Measurements from ENCODE around the gene TNIK. TPM values are rescaled to one million over a fixed set of nuclear protein-coding genes. Genes with fewer than 3 reads are reported as not detected.

Gene TNIK
- total RNA-seq, 3 donors from 2014 or later = 7.4 to 17.6 (median 10.2) TPM

DNA sequence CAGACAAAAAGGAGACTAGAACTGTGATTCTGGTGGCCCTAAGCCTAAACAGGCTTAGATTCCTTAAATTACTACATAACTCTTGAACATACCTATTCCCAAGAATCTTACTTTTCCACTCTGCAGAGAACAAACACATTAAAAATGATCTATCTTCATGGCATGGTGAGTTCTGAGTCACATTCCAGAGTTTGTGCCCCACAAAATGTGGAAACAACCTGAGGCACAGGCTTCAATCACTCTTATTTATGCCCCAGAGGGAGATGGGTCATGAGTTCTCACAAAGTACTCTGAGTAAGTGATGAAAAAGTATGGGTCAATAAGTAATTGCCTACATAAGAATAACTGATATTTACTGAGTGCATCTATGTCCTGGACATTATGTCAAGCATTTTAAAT is 296.1 kb downstream of the TNIK start:
- Histone ChIP-seq H3K9me3 (peaks cover 5 to 8% of the 10 kb centered on the region in 2 donors), H3K27ac (no peak overlapping the region), H3K27me3 (no peaks in the 10 kb centered on the region), H3K4me3 (no peak overlapping the region), H3K4me1 (no peaks in the 10 kb centered on the region), H3K36me3 (no peaks in the 10 kb centered on the region)
- DNase-seq (ENCODE audit: low spot score in 2 of 2) = no peak
- intact Hi-C loops (cut with DNase I; ENCODE audit: low total_unique reads) = no loop called here
- TF ChIP-seq POLR2A (IDR thresholded peaks at IDR 0.05) (no peak), POLR2AphosphoS5 (IDR thresholded peaks at IDR 0.05) (no peak)
- TF ChIP-seq, protein P1, sequence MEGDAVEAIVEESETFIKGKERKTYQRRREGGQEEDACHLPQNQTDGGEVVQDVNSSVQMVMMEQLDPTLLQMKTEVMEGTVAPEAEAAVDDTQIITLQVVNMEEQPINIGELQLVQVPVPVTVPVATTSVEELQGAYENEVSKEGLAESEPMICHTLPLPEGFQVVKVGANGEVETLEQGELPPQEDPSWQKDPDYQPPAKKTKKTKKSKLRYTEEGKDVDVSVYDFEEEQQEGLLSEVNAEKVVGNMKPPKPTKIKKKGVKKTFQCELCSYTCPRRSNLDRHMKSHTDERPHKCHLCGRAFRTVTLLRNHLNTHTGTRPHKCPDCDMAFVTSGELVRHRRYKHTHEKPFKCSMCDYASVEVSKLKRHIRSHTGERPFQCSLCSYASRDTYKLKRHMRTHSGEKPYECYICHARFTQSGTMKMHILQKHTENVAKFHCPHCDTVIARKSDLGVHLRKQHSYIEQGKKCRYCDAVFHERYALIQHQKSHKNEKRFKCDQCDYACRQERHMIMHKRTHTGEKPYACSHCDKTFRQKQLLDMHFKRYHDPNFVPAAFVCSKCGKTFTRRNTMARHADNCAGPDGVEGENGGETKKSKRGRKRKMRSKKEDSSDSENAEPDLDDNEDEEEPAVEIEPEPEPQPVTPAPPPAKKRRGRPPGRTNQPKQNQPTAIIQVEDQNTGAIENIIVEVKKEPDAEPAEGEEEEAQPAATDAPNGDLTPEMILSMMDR (IDR thresholded peaks at IDR 0.05) = no peak

DNA sequence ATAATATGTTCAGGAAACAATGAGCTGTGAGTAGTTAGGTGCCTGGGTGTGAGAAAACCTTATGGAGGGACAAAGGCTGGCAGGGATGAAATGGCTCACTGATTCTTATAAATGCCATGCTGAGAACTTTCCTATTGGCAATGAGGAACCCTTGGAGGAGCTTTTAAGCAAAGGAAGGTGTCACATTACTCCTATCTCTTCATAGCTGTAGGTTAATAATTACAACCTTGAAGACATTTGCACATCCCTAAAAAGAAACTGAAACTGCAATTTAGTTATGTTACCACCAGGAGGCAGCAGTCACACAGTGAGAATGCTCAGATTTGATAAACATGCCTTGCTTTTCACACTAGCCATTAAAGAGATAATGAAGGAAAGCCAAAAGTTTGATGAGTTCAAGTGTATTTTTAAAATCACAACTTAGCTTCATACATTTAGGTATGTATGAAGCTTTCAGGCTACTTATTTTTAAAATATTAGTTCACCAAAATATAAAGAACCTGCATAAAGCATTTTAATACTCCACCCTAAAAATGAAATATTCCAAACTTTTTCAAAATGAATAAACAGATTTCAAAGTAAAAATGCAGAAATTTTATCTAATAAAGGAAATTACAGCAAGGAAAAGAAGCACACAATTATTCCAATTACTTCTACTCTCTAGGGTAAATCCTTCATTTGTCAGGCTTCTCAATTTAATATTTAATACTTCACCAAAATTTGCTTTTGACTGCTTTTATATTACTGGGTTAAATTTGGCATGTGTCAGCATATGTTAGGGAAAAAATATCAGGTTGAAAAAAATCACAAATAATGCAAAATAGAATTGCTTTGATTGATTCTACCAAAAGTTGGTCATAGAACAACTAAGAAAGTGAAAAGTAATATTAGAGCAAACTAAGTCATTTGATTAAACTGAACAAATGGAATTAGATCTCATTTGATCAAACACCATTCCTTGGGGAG is 296.8 kb downstream of the TNIK start:
- TF ChIP-seq, protein P1 (IDR thresholded peaks at IDR 0.05) = peak in 1 of 3 donors; percentile 24
- TF ChIP-seq POLR2AphosphoS5 (IDR thresholded peaks at IDR 0.05) (no peak), POLR2A (IDR thresholded peaks at IDR 0.05) (no peak)
- peaks cover 5 to 8% of the 10 kb centered on the region in 2 donors for H3K9me3 ChIP-seq
- H3K27ac ChIP-seq = no peak overlapping the region
- intact Hi-C loops (cut with DNase I; ENCODE audit: low total_unique reads) = no loop called here
- H3K4me1 ChIP-seq = no peaks in the 10 kb centered on the region
- H3K27me3 ChIP-seq = no peaks in the 10 kb centered on the region
- DNase-seq (ENCODE audit: low spot score in 2 of 2) = no peak
- H3K36me3 ChIP-seq = no peaks in the 10 kb centered on the region
- H3K4me3 ChIP-seq = no peak overlapping the region

DNA sequence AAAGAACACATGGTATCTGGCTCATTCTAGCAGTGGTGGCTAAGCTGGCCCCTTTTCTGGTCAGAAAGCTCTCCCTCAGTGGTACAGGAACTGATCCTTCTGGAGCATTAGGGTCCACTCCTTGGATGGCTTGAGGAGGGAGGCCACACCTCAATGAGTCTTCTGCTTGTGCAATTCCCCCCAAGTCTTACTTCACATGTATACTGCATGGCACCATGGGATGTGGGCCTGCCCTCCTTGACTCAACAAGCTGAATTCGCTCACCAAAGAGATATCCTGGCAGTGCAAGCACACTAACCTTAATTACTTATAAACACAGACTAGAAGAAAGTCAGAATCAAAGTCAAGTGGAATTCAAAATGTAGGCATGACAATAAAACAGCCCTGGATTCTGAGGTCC is 299.9 kb downstream of the TNIK start:
- Histone ChIP-seq H3K27me3 (no peaks in the 10 kb centered on the region), H3K27ac (no peak overlapping the region), H3K4me3 (no peak overlapping the region), H3K4me1 (no peaks in the 10 kb centered on the region), H3K36me3 (no peaks in the 10 kb centered on the region), H3K9me3 (peaks cover 5 to 8% of the 10 kb centered on the region in 2 donors)
- DNase-seq (ENCODE audit: low spot score in 2 of 2) = no peak
- TF ChIP-seq, protein P1 (IDR thresholded peaks at IDR 0.05) = no peak
- intact Hi-C loops (cut with DNase I; ENCODE audit: low total_unique reads) = no loop called here

DNA sequence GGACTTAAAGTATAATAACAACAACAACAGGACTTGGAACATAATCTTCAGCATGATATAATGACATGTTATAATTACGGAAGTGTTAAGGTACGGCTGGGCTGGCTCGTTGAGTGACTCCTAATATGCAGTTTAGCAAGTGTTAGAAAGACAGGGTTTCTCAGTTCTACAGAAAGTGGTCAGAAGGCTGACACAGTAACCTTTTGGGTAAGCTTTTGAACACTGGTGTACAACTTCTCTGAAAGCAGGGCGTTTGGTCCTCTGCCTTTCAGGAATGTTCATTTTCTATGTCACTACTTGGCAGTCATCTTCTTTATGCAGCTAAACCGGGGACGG is 300.4 kb downstream of the TNIK start:
- H3K9me3 ChIP-seq = peaks cover 5 to 8% of the 10 kb centered on the region in 2 donors
- no peaks in the 10 kb centered on the region for H3K4me1 ChIP-seq
- no peaks in the 10 kb centered on the region for H3K27me3 ChIP-seq
- no peak overlapping the region for H3K27ac ChIP-seq
- no peak overlapping the region for H3K4me3 ChIP-seq
- no peaks in the 10 kb centered on the region for H3K36me3 ChIP-seq
- intact Hi-C loops (cut with DNase I; ENCODE audit: low total_unique reads) = no loop called here
- TF ChIP-seq, protein P1 (IDR thresholded peaks at IDR 0.05) = no peak
- TF ChIP-seq POLR2AphosphoS5 (IDR thresholded peaks at IDR 0.05) (no peak), POLR2A (IDR thresholded peaks at IDR 0.05) (no peak)
- no peak for DNase-seq (ENCODE audit: low spot score in 2 of 2)

DNA sequence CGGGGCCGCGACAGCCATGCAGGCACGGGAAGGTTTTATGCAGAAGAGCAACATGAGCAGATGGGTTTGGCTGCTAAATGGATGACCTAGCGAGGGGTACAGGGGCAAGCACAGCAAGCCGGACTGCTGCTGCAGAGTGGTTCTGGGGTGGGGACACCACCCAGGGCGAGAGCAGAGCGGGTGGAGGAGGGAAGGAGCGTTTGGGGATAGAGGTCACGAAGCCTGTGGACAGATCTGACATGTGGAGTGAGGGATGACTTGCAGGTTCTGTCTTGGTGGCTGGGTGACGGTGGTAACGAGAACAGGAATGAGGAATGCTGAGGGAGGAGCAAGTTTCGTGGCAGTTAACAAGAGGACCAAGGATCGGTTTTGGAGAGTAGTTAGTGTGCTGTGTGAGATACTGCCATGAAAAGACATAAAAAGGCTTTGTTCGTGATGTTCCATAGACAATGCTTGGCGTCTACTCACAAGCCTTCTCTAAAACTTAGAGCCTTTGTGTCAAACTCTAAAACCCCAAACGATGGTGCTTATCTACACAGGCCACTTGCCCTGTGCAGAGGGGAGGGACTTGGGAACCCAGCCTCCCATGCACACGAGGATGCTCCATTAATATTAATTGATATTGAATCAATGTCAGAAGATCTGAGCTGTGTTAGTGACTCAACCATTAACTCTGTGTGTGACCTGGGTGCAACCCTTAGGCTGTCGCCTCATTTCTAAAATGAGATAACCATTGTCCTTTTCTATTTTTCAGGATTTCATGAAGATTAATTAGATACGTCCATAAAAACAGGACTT is 301.0 kb downstream of the TNIK start:
- Histone ChIP-seq H3K27ac (no peak overlapping the region), H3K27me3 (no peaks in the 10 kb centered on the region), H3K9me3 (peaks cover 5 to 8% of the 10 kb centered on the region in 2 donors), H3K36me3 (no peaks in the 10 kb centered on the region), H3K4me3 (no peak overlapping the region), H3K4me1 (no peaks in the 10 kb centered on the region)
- intact Hi-C loops (cut with DNase I; ENCODE audit: low total_unique reads) = no loop called here
- TF ChIP-seq POLR2AphosphoS5 (IDR thresholded peaks at IDR 0.05) (no peak), POLR2A (IDR thresholded peaks at IDR 0.05) (no peak)
- TF ChIP-seq, protein P1 (IDR thresholded peaks at IDR 0.05) = no peak
- no peak for DNase-seq (ENCODE audit: low spot score in 2 of 2)

Data from breast epithelium (tissue), 4 donors.